Duodenal mucosa (tissue), 2 donors: ENCODE data around the gene INCA1.

Source experiments
- H3K27ac ChIP-seq: one replicate; pipeline ENCODE4 v1.7.0; 2013; ENCODE audit warnings: low read depth, low read length
- H3K27me3 ChIP-seq, 2 donors: one replicate each; pipeline ENCODE4 v1.7.0; 2013; ENCODE audit warnings: low read length in 2 of 2, control low read depth in 1 of 2; ENCODE audit not compliant: insufficient read depth in 2 of 2, control insufficient read depth in 1 of 2
- H3K36me3 ChIP-seq, 2 donors: one replicate each; pipeline ENCODE4 v1.7.0; 2013; ENCODE audit warnings: low read length in 2 of 2, control low read depth in 1 of 2; ENCODE audit not compliant: insufficient read depth in 2 of 2, control insufficient read depth in 1 of 2
- H3K4me1 ChIP-seq, 2 donors: one replicate each; pipeline ENCODE4 v1.7.0; 2013; ENCODE audit warnings: low read length in 2 of 2, control low read depth in 1 of 2; ENCODE audit not compliant: insufficient read depth in 2 of 2, control insufficient read depth in 1 of 2
- H3K4me3 ChIP-seq, 2 donors: one replicate each; pipeline ENCODE4 v1.7.0; 2013; ENCODE audit warnings: low read length in 2 of 2, low read depth in 1 of 2
- H3K9ac ChIP-seq, 2 donors: one replicate each; pipeline ENCODE4 v1.7.0; 2013; ENCODE audit warnings: low read length in 2 of 2, low read depth in 1 of 2
- H3K9me3 ChIP-seq, 2 donors: one replicate each; pipeline ENCODE4 v1.7.0; 2013; ENCODE audit warnings: low read length in 2 of 2, control low read depth in 1 of 2; ENCODE audit not compliant: control insufficient read depth in 1 of 2

INCA1 gene

DNA sequence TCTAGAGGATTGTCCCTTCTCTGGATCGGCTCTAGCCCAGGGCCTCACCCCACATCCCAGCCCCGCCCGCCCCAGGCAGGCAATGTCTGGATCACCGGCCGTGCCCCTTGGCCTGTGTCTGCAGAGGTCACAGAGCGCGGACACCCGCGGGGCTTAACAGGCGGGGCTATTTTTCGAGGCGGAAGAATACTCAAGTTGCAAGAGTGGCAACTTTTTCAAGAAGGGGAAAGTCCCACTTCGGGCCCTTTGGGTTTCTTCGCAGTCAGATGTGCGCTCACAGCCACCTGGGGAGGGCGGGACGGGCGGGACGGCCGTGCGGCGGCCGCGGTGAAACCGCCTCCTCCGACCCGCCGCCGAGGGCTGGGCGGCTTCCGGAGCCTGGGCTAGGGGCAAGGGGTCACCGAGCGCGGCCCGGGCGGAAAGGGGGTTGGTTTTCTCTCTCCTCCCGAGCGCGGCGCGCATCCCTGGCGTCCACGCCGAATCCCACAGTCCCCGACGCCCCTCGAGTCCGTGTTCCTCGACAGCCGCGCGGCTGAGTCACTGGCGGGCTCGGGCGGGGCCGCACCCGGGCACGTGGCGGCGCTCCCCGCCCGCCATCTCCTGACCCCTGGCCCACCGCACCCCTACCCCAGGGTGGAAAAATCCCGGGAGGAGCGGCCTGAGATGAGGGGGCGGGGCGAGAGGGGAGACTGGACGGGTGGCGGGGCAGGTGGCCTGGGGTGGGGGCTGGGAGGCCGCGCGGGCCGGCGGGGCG lies 47.8 kb downstream of the INCA1 start:
- Histone ChIP-seq H3K27me3 (no peaks in the 10 kb centered on the region), H3K27ac (peak overlapping the region; percentile 99), H3K36me3 (peaks cover 5 to 18% of the 10 kb centered on the region in 2 donors), H3K9me3 (no peaks in the 10 kb centered on the region), H3K9ac (peak overlapping the region; percentile 79 to 83), H3K4me1 (peaks cover 33 to 43% of the 10 kb centered on the region in 2 donors), H3K4me3 (peak overlapping the region; percentile 82 to 99)

DNA sequence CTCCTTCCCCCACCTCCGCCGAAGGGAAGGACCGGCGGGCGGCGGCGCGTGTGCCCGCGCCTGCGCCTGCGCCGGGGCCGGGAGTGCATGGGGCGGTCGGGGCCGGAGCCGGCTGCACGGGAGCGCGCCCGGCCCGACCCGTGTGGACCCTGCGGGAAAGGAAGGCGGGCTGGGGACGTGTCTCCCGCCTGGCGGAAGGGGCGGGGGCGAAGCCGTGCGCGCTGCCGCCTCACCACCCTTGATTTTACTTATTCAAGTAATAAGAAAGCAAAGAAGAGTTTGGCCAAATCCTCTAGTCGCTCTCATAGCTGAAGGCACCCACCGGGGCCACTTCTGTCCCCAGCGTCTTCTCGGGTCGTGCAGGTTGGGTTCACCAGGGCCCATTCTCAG lies 48.4 kb downstream of the INCA1 start:
- no peaks in the 10 kb centered on the region for H3K9me3 ChIP-seq
- peak overlapping the region; percentile 99 for H3K27ac ChIP-seq
- H3K36me3 ChIP-seq: peaks cover 9 to 23% of the 10 kb centered on the region in 2 donors
- peak overlapping the region; percentile 82 to 99 for H3K4me3 ChIP-seq
- peaks cover 39 to 49% of the 10 kb centered on the region in 2 donors for H3K4me1 ChIP-seq
- H3K27me3 ChIP-seq: no peaks in the 10 kb centered on the region
- H3K9ac ChIP-seq: peak overlapping the region; percentile 79 to 83

DNA sequence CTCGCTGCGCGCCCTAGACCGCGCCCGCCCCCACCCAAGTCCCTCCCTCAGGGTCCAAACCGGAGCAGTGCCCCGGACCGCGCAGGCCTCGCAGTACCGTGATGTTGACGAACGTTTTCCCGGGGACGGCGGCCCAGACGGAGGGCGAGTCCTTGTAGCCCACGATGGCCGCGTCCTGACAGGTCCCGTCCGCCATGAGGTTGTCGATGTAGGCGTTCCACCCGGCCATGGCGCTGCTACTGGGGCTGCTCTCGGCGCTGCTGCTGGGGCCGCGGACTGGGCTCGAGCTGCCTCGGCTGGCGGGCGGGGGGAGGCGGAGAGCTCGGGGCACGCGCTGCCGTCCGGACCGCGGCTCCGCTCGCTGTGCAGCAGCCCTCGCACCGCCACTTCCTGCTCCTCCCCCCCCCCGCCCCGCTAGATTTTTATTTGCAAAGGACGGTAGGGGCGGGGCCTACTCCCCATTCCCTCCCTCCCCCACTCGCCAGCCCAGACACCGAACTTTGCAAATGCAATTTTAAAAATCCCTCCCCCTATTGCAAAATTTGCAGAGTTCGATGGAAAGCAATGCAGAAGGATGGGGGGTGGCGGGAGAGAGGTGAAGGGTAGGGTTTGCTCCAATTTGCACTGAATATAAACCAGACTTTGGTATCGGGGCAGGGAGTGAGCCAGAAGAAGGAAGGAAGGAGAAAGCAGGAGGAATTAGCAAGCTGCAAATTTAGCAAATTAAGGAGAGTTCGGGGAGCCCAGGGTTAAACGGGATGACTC lies 49.0 kb downstream of the INCA1 start, which contains the start of gene PFN1:
TSS of gene PFN1 (minus strand) at position 365 of the 765 bp plus-strand sequence. CDS start at position 229, 136 bp downstream.
- peak within 1 kb of the TSS; percentile 99 for H3K27ac ChIP-seq
- H3K36me3 ChIP-seq: peaks cover 11 to 29% of the 10 kb centered on the region in 2 donors
- no peaks in the 10 kb centered on the region for H3K27me3 ChIP-seq
- peaks cover 41 to 55% of the 10 kb centered on the region in 2 donors for H3K4me1 ChIP-seq
- H3K4me3 ChIP-seq: peak within 1 kb of the TSS; percentile 98 to 99
- peak within 1 kb of the TSS; percentile 99 for H3K9ac ChIP-seq
- no peaks in the 10 kb centered on the region for H3K9me3 ChIP-seq

DNA sequence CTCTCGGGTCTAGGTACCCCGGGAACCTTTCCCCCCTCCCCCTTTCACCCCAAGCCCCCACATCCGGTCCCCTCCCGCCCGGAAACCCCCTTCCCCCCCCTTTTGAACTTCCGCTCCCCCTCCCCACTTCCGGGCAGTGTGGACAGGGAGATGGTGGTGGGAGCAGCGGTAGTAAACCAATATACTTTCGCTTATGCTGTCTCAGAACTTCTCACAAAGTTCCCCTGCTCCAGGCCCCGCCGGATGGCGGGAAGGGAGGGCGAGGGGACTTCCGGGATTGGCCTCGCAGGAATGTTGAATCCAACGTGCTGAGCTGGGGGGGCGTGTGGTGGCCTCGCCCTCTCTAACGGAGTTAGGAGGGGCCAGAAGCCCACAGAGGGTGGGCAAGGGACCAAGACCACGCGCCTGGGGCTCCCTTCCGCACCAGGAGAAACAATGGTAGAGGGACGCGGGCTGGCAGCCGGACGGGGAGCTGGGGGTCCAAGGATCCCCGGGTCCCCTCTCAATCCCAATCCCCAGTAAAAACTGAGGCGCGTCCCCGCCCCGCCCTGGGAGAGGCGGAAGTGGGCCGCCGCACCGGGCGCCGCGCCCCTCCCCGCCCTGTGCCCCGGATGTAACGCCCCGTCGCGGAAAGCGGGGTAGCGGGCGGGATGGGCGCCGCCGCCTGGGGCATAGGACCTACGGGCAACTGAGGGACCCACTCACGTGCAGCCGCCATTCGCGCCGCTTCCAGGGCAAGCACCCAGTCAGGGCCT lies 49.7 kb downstream of the INCA1 start:
- peak overlapping the region; percentile 99 for H3K27ac ChIP-seq
- no peaks in the 10 kb centered on the region for H3K9me3 ChIP-seq
- H3K4me3 ChIP-seq: peak overlapping the region; percentile 98 to 99
- no peaks in the 10 kb centered on the region for H3K27me3 ChIP-seq
- H3K9ac ChIP-seq: peak overlapping the region; percentile 99
- peaks cover 49 to 62% of the 10 kb centered on the region in 2 donors for H3K4me1 ChIP-seq
- peaks cover 19 to 37% of the 10 kb centered on the region in 2 donors for H3K36me3 ChIP-seq

DNA sequence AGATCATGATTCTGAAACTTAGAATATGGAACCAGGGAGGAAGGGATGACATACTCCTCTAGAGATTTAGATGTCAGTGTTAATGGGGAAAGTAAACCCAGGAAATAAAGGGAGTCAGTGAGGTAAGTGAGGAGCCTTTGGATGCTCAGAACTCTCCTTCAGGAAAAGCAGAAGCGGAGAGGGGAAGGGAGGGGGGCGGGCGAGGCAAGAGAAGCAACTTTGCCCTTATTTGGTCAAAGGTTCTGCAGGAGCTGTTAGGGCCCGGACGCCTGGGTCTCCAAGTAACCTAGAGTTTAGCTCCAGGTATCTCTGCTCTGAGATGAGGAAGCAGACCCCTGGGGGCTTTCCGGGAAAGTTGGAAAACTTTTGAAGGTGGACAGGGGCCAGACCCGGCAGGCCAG lies 50.3 kb downstream of the INCA1 start:
- Histone ChIP-seq H3K27me3 (no peaks in the 10 kb centered on the region), H3K4me3 (peak overlapping the region; percentile 98 to 99), H3K9ac (peak overlapping the region; percentile 70 to 99), H3K9me3 (no peaks in the 10 kb centered on the region), H3K4me1 (peaks cover 54 to 67% of the 10 kb centered on the region in 2 donors), H3K36me3 (peaks cover 25 to 41% of the 10 kb centered on the region in 2 donors), H3K27ac (peak overlapping the region; percentile 44)

DNA sequence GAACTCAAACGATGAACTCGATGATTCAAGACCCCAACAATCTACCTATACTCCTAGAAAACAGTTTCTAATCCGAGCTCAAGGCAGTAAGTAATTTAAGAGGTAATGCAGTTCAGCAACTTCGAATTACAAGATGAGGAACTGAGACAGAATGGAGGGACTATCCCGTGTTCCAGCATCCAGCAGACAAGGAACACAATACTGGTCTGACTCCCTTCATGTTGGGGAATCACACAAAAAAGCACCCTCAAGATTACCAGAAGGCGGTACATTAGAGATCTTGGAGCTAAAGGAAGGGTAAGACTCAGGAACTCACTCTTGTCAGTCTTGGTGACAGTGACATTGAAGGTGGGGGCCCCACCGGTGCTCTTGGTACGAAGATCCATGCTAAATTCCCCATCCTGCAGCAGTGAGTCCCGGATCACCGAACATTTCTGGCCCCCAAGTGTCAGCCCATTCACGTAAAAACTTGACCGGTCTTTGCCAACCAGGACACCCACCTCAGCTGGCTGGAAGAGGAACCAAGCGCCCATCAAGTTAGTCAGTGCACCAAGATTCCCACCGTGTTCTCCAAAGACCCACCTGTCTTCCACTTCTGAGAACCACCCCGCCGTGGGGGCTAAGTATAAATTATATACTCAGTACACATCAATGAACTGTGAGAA lies 50.9 kb downstream of the INCA1 start:
- Histone ChIP-seq H3K27me3 (no peaks in the 10 kb centered on the region), H3K36me3 (peaks cover 25 to 41% of the 10 kb centered on the region in 2 donors), H3K27ac (peak overlapping the region; percentile 44), H3K4me1 (peaks cover 60 to 69% of the 10 kb centered on the region in 2 donors), H3K4me3 (peak overlapping the region; percentile 98 to 99), H3K9me3 (no peaks in the 10 kb centered on the region), H3K9ac (peak overlapping the region; percentile 70 to 99)

DNA sequence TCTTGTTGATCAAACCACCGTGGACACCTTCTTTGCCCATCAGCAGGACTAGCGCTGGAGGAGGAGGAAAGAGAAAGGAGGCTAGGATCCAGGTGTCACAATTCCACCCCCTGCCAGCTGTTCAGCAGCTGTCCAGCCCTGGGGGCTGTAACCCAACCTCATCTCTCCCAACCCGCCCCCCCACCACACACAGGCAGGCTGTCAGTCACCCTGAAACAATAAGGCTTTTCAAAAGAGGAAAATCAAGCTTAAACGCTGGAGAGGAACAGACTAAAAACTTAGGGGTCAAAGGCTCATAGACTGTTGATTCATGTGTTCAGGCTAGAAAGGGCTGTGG lies 51.4 kb downstream of the INCA1 start:
- peaks cover 25 to 41% of the 10 kb centered on the region in 2 donors for H3K36me3 ChIP-seq
- no peaks in the 10 kb centered on the region for H3K27me3 ChIP-seq
- H3K4me1 ChIP-seq: peaks cover 60 to 69% of the 10 kb centered on the region in 2 donors
- H3K27ac ChIP-seq: peak overlapping the region; percentile 44
- H3K4me3 ChIP-seq: peak overlapping the region; percentile 98 to 99
- H3K9ac ChIP-seq: peak overlapping the region; percentile 70 to 99
- H3K9me3 ChIP-seq: no peaks in the 10 kb centered on the region

DNA sequence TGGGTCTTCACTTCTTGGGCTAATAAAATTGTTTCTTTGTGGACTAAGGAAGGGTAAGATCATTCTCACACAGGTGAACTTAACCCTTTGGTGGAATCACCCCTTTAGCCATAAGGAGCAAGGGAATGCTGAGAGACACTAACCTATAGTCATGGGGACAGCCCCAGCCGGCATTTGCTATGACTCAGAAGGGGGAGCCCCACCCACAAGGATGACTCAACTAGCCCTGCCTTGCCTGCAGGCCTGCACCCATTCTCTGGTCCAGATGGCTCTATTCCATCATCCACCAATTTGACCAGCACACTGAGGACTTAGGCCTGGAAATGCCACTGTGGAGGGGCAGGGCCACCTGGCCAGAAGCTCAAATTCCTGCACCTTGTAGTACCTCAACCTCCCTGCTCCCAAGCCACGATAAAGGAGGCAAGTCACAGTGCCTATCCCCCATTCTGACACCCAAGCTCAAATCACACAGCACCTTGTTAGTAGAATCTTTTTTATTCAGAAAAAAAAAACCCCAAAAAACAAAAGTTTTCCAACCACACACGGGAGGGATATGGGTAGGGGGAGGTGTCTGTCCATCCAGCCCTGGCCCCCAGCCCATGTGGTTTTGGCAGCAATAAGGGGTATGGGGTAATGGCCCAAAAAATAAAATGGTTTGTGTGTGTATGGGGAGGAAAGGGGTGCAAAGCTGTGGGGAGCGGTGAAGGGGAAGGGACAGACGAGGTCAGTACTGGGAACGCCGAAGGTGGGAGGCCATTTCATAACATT lies 52.0 kb downstream of the INCA1 start:
- H3K27me3 ChIP-seq: no peaks in the 10 kb centered on the region
- no peaks in the 10 kb centered on the region for H3K9me3 ChIP-seq
- peak overlapping the region; percentile 49 for H3K27ac ChIP-seq
- peaks cover 55 to 67% of the 10 kb centered on the region in 2 donors for H3K4me1 ChIP-seq
- peak overlapping the region; percentile 63 to 98 for H3K4me3 ChIP-seq
- H3K36me3 ChIP-seq: peaks cover 25 to 41% of the 10 kb centered on the region in 2 donors
- peak overlapping the region; percentile 32 to 99 for H3K9ac ChIP-seq
